C4-2B (cell line): ENCODE measurements around the gene ASIP.

Experiments
- ZFX ChIP-seq: fragments of 450-650 bp; IDR thresholded peaks from 2 replicates; pipeline ENCODE4 v1.6.1; 2017
- TF ChIP-seq, protein P1 (sequence below): fragments of 450-650 bp; conservative IDR thresholded peaks from 2 replicates; pipeline ENCODE4 v1.5.1; 2017; ENCODE audit warnings: mild to moderate bottlenecking

DNA sequence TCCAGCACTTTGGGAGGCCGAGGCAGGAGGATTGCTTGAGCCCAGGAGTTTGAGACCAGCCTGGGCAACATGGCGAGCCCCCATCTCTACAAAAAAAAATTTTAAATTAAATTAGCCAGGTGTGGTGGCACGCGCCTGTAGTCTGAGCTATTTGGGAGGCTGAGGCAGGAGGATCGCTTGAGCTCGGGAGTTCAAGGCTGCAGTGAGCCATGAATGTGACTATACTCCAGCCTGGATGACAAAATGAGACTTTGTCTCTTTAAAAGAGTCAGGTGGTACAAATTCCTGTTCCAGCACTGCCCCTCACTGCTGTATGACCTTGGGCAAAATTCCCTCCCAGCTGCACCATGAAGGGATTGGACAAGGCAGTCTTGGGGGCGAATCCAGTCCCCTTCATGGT lies 33.5 kb downstream of the ASIP start:
- TF ChIP-seq, protein P1, sequence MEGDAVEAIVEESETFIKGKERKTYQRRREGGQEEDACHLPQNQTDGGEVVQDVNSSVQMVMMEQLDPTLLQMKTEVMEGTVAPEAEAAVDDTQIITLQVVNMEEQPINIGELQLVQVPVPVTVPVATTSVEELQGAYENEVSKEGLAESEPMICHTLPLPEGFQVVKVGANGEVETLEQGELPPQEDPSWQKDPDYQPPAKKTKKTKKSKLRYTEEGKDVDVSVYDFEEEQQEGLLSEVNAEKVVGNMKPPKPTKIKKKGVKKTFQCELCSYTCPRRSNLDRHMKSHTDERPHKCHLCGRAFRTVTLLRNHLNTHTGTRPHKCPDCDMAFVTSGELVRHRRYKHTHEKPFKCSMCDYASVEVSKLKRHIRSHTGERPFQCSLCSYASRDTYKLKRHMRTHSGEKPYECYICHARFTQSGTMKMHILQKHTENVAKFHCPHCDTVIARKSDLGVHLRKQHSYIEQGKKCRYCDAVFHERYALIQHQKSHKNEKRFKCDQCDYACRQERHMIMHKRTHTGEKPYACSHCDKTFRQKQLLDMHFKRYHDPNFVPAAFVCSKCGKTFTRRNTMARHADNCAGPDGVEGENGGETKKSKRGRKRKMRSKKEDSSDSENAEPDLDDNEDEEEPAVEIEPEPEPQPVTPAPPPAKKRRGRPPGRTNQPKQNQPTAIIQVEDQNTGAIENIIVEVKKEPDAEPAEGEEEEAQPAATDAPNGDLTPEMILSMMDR: no peak
- no peak for TF ChIP-seq ZFX
